Spleen (tissue), 7 donors: ENCODE data around the gene PROX1.

Source experiments
- POLR2A ChIP-seq, 3 donors: fragments of 450-650 bp; IDR thresholded peaks; one replicate each; pipeline ENCODE4 v1.5.1; 2017; ENCODE audit warnings: antibody characterized with exemption in 3 of 3, mild to moderate bottlenecking in 1 of 3
- POLR2AphosphoS5 ChIP-seq, 3 donors: sonication (generic); formaldehyde crosslinking; IDR thresholded peaks; one replicate each; pipeline ENCODE4 v1.5.1; 2017; ENCODE audit warnings: antibody characterized with exemption in 3 of 3
- TF ChIP-seq, protein P1 (sequence below), 11 experiments: fragments of 200-600 bp in 7 of 11; fragments of 450-650 bp in 4 of 11; sonication (generic) in 4 of 11; IDR thresholded peaks in 8 of 11; conservative IDR thresholded peaks in 3 of 11; 1 replicate in 7 of 11; 2 replicates in 4 of 11; pipeline versions ENCODE4 v1.4.0 to v1.8.0; 2016 to 2021; ENCODE audit warnings: antibody characterized with exemption in 11 of 11, inconsistent platforms in 4 of 11, mild to moderate bottlenecking in 1 of 11
- donor health status: DM: no; HTN: no; CAD: no; lungs with moderate emphysema.
- donor health status: DM: no; HTN: no; CAD: no.
- donor health status: DM: no; HTN: no; CAD: no.

DNA sequence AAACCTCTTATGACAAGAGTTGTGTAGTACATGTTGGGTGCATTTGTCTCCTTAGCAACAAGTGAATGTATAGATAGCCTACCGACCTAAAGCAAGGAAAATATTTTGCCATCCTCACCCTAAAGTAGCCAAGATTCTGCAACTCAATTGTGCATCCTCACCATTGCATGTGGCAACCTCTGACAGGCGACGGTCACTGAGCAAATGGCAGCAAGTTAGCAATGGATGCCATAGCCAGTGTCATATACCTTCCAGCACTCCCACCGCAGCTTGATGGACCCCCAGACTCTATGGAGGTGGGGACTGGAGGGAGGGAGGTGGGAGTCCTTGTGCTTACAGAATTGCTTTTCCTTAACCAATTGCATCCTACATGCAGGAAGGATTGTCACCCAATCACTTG, 17.0 kb downstream of the PROX1 start:
- TF ChIP-seq POLR2A (IDR thresholded peaks at IDR 0.05) (no peak), POLR2AphosphoS5 (IDR thresholded peaks at IDR 0.05) (no peak)
- TF ChIP-seq, protein P1, sequence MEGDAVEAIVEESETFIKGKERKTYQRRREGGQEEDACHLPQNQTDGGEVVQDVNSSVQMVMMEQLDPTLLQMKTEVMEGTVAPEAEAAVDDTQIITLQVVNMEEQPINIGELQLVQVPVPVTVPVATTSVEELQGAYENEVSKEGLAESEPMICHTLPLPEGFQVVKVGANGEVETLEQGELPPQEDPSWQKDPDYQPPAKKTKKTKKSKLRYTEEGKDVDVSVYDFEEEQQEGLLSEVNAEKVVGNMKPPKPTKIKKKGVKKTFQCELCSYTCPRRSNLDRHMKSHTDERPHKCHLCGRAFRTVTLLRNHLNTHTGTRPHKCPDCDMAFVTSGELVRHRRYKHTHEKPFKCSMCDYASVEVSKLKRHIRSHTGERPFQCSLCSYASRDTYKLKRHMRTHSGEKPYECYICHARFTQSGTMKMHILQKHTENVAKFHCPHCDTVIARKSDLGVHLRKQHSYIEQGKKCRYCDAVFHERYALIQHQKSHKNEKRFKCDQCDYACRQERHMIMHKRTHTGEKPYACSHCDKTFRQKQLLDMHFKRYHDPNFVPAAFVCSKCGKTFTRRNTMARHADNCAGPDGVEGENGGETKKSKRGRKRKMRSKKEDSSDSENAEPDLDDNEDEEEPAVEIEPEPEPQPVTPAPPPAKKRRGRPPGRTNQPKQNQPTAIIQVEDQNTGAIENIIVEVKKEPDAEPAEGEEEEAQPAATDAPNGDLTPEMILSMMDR (IDR thresholded peaks at IDR 0.05 in 8 of 11, conservative IDR thresholded peaks at IDR 0.05 in 3 of 11): no peak
